ENCODE data around the gene MAN2B1. TPM values are rescaled to one million over a fixed set of nuclear protein-coding genes. Genes with fewer than 3 reads are reported as not detected.

The MAN2B1 gene
- total and polyA plus RNA-seq, 2 of the 13 experiments (the other 11 are each of a cell fraction or from before 2014, with no cell fraction given), result 23.6 to 23.8 TPM

- H2AFZ ChIP-seq (ENCODE audit: low read length), result no peak overlapping the region
- BruUV-seq (replicated peaks), result no TSS peak
- H3K36me3 ChIP-seq (replicated peaks in 1 of 2; ENCODE audit: control insufficient read depth in 1 of 2, insufficient read depth in 2 of 2, low read length in 2 of 2), result peaks cover 36 to 63% of the 10 kb centered on the region in 2 experiments
- in situ Hi-C loops (cut with HindIII; ENCODE audit: extremely low pct_ligation_motif_present, low pct_unique_long_range_greater_than_20kb), result no loop called here
- H3K9me3 ChIP-seq (ENCODE audit: low read length), result no peaks in the 10 kb centered on the region
- ATAC-seq (peak; percentile 79), FAIRE-seq (peak; percentile 83), DNase-seq (ENCODE audit: low spot score) (peak; percentile 77)
- ChIA-PET CTCF (ENCODE audit: low intra/inter-chr PET ratio, low total read pairs) (interaction anchor here (0.8 to 1.1 kb wide), 2 partner anchors 112 to 115 kb away, joined by 3 read pairs; partner anchors contain the start of gene JUNB), POLR2A (interaction anchor here (0.9 to 1.2 kb wide), 3 partner anchors 10 to 66 kb away, joined by 3 to 7 read pairs (median 3); partner anchors contain the start of genes GET3, MAN2B1, WDR83 and ZNF490)
- H3K79me2 ChIP-seq (ENCODE audit: insufficient read depth, low read length), result peaks cover 5% of the 10 kb centered on the region
- intact Hi-C loops (cut with micrococcal nuclease; ENCODE audit: unreplicated experiment), result no loop called here
- H4K20me1 ChIP-seq (ENCODE audit: insufficient read depth, low read length), result peaks cover 2% of the 10 kb centered on the region; the same call in 1 of the 2 replicates
- H3K27ac ChIP-seq (ENCODE audit: extremely low read length, insufficient read depth, low read length), result no peak overlapping the region
- no peak overlapping the region for H3K4me2 ChIP-seq (ENCODE audit: low read depth, low read length)
- no peak overlapping the region for H3K4me3 ChIP-seq (replicated peaks in 1 of 3; ENCODE audit: insufficient read depth in 1 of 3, low read depth in 2 of 3, low read length in 3 of 3)
- H3K9ac ChIP-seq (ENCODE audit: insufficient read depth, low read depth, low read length), result no peak overlapping the region
- WGBS (ENCODE audit: low lambda C conversion rate), result 42% methylated on average over 2 of the region's 4 CpGs
- no peaks in the 10 kb centered on the region; a peak in 1 of 5 replicates for H3K27me3 ChIP-seq (ENCODE audit: control insufficient read depth in 1 of 2, insufficient read depth in 2 of 2, low read length in 2 of 2)
- H3K4me1 ChIP-seq (ENCODE audit: insufficient read depth, low read length), result peaks cover 16% of the 10 kb centered on the region
- peak in 1 of 2 experiments; percentile 9; a peak in 1 of 4 replicates for TF ChIP-seq POLR2A (IDR thresholded peaks at IDR 0.05; ENCODE audit: insufficient read depth in 1 of 2, low read depth in 2 of 2, low read length in 2 of 2)
- no peak for TF ChIP-seq RORA (CRISPR knock-in tag; IDR thresholded peaks at IDR 0.05)
- peak; percentile 47 for TF ChIP-seq STAG1 (CRISPR knock-in tag; IDR thresholded peaks at IDR 0.05)
- peak; percentile 58 for TF ChIP-seq RBM22 (optimal IDR thresholded peaks at IDR 0.05; ENCODE audit: low read length)
- TF ChIP-seq BRCA1 (CRISPR knock-in tag; IDR thresholded peaks at IDR 0.05), result no peak
- TF ChIP-seq ZNF564 (CRISPR knock-in tag; IDR thresholded peaks at IDR 0.05), result no peak
- TF ChIP-seq ELF4 (CRISPR knock-in tag; IDR thresholded peaks at IDR 0.05; ENCODE audit: borderline replicate concordance), result no peak
- TF ChIP-seq RAD21 (CRISPR knock-in tag; IDR thresholded peaks at IDR 0.05), result peak; percentile 61; the same call in 1 of the 2 replicates
- TF ChIP-seq FOSL2 (CRISPR knock-in tag; IDR thresholded peaks at IDR 0.05), result peak; percentile 11; the same call in 1 of the 2 replicates
- 0 out of 2 replicates have a peak, but pooled peaks have one; percentile 48 for TF ChIP-seq SMAD1 (CRISPR knock-in tag; IDR thresholded peaks at IDR 0.05; ENCODE audit: borderline replicate concordance, low read depth)
- no peak for TF ChIP-seq ZMAT5 (CRISPR knock-in tag; IDR thresholded peaks at IDR 0.05; ENCODE audit: borderline replicate concordance, low read depth)
- TF ChIP-seq SMC3 (IDR thresholded peaks at IDR 0.05; ENCODE audit: low read length), result peak; percentile 59
- peak; percentile 51 for TF ChIP-seq KDM2A (CRISPR knock-in tag; IDR thresholded peaks at IDR 0.05; ENCODE audit: borderline replicate concordance, low read depth)
- TF ChIP-seq TFAP4 (IDR thresholded peaks at IDR 0.05; ENCODE audit: borderline replicate concordance, low read depth), result peak; percentile 32; the same call in 1 of the 2 replicates
- peak; percentile 82 for TF ChIP-seq XRCC5 (optimal IDR thresholded peaks at IDR 0.05; ENCODE audit: low read length)
- TF ChIP-seq ZNF556 (CRISPR knock-in tag; IDR thresholded peaks at IDR 0.05; ENCODE audit: borderline replicate concordance), result 0 out of 2 replicates have a peak, but pooled peaks have one; percentile 34
- peak; percentile 13 for TF ChIP-seq YY1 (IDR thresholded peaks at IDR 0.05; ENCODE audit: insufficient read depth, insufficient replicate concordance, low read depth, low read length)
- peak in 1 of 2 experiments; percentile 45; a peak in 1 of 4 replicates for TF ChIP-seq HMGXB4 (CRISPR knock-in tag; IDR thresholded peaks at IDR 0.05; ENCODE audit: borderline replicate concordance in 1 of 2, low read depth in 1 of 2)
- TF ChIP-seq NFYB (CRISPR knock-in tag; IDR thresholded peaks at IDR 0.05), result no peak
- TF ChIP-seq PREB (CRISPR knock-in tag; IDR thresholded peaks at IDR 0.05), result no peak
Measured at GRCh38 chr19:12676384-12676792, 9.8 kb upstream of the MAN2B1 start.

Data from HepG2 (cell line).